CD4-positive, alpha-beta T cell treated with Interleukin-4 for 4 hours (primary cell): ENCODE measurements around the gene GJA10.
"Not testable (repeated sequence)": the region's sequence is repeated elsewhere in the genome, so short reads cannot be mapped to it uniquely, and the experiment has no call there.

Experiments used
- DNase-seq: peaks from one replicate; pipeline ENCODE4 v3.0.0-alpha.2; 2020

GJA10 gene

DNA sequence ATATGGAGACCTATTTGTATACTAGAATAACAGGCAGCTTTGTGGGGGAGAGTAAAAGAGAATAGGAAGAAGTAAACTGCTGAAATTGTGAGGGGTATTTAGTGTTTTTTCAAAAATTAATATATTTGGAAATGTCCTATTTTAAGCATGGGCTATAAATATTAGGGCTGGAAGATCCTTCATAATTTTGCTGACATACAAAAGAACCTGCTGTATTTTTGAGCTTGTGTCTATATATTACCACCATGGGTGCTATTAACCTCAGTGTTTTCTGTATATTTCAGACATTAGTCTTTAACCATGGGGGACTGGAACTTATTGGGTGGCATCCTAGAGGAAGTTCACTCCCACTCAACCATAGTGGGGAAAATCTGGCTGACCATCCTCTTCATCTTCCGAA, at the start of gene GJA10:
GJA10 (plus strand) TSS at position 301 of the 400 bp plus-strand sequence; CDS start at position 301, 0 bp downstream.
- no peak for DNase-seq

GRCh38 chr6:89847513-89847912, 46.8 kb upstream of the GJA10 start:
- DNase-seq = not testable (repeated sequence)

GRCh38 chr6:89853068-89853467, 41.2 kb upstream of the GJA10 start:
- DNase-seq = no peak

DNA sequence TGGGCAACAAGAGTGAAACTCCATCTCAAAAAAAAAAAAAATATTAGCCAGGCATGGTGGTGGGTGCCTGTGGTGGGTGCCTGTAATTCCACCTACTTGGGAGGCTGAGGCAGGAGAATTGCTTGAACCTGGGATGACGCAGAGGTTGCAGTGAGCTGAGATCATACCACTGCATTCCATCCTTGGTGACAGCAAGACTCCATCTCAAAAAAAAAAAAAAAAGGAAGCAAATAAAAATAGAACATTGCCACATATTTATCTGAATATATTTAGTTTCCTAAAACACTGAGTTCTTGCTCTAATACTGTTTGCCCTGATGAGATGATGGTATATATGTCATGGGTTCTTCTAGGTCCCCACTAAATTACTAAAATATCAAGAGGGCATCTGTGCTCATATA, 36.2 kb upstream of the GJA10 start:
- DNase-seq = no peak

GRCh38 chr6:89859744-89860143, 34.5 kb upstream of the GJA10 start:
- DNase-seq = no peak

GRCh38 chr6:89862273-89862672, 32.0 kb upstream of the GJA10 start:
- DNase-seq = no peak

DNA sequence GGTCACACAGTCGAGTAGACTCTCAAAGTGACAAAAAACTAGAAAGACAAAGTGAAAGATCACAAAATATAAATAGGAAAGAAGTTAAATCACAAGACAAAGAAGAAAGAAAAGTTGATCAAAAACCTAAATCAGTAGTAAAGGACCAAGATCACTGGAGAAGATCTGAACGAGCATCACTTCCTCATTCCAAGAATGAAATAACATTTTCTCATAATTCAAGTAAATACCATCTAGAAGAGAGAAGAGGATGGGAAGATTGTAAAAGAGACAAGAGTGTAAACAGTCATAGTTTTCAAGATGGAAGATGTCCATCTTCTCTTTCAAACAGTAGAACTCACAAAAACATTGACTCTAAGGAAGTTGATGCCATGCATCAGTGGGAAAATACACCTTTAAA, 31.6 kb upstream of the GJA10 start:
- no peak for DNase-seq

GRCh38 chr6:89866024-89866678, 28.1 kb upstream of the GJA10 start:
- no peak for DNase-seq

- DNase-seq = no peak
Observed at GRCh38 chr6:89873721-89874120, 20.5 kb upstream of the GJA10 start.

DNA sequence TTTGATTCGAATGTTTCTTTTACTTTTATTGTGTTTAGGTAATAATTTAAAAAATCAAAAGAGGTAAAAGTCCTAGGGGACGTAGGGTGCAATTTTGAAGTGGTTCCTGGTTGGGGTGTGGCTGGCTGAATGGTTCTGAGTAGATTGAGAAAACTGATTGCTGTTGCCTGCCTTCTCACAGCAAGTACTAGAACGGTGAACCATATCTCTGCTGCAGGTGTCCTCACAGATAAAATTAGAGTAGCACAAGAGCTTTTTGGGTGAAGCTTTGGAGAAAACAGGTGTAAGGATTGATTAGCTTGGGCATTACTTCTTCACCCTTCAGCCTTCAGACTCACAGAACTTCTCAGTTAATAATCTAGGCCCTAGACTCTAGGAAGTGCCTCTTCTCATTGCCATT, 19.8 kb upstream of the GJA10 start:
- DNase-seq = no peak

DNA sequence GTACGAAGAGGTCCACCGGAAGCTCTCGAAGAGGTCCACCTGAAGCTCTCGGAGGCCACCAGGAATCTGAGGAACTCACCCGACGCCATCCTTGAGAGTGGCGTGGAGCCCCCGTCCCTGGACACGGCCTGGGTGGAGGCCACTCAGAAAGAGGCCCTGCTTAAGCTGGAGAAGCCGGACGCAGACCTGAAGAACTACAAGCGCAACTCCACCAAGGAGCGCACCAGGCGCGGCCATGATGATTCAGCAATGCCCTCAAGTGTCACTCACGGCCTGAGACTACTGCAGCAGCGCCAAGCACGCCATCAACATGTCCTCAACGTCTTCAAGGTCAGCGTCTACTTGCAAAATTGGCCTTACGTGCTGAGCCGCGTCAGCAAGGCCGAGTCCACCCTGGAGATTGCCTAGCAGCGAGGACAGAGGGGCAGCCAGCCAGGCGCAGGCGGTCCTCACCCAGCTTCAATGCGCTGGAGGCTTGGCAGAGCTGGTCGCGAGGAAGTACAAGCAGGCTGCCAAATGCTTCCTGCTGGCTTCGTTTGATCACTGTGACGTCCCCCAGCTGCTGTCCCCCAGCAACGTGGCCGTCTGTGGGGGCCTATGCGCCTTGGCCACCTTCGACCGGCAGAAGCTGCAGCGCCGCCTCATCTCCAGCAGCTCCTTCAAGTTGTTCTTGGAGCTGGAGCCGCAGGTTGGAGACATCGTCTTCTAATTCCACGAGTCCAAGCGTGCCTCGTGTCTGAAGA, 7.7 kb upstream of the GJA10 start:
- no peak for DNase-seq

GRCh38 chr6:89887452-89888137, 6.7 kb upstream of the GJA10 start:
- no peak for DNase-seq

DNA sequence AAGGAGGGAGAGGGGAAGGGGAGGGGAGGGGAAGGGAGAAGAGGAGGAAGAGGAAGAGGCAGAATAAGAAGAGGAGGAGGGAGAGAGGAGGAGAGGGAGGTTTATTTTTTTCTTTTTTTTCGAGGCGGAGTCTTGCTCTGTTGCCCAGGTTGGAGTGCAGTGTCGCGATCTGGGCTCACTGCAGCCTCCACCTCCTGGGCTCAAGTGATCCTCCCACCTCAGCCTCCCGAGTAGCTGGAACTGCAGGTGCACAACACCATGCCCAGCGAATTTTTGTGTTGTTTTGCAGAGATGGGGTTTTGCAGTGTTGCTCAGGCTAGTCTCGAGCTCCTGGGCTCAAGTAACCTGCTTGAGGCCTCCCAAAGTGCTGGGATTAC, 6.1 kb upstream of the GJA10 start:
- DNase-seq = no peak

DNA sequence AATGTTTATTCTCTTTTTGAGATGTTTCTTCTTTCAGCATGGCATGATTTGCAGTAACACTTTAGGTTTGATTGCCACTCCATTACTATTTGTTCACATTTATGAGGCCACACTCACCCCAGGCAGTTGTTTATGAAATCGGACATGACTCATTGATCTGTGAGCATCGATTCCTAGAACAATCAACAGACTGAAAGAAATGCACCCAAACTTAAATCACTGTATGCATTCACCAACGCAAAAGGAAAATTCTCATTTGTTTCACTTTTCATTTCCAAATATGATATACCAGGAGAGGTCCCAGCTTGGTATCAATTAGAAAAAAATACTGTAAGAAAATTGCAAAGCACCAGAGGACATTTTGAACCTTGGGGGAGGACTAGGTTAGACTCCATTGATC, 5.4 kb upstream of the GJA10 start:
- no peak for DNase-seq

GRCh38 chr6:89890845-89891528, 3.3 kb upstream of the GJA10 start:
- not testable (repeated sequence) for DNase-seq

DNA sequence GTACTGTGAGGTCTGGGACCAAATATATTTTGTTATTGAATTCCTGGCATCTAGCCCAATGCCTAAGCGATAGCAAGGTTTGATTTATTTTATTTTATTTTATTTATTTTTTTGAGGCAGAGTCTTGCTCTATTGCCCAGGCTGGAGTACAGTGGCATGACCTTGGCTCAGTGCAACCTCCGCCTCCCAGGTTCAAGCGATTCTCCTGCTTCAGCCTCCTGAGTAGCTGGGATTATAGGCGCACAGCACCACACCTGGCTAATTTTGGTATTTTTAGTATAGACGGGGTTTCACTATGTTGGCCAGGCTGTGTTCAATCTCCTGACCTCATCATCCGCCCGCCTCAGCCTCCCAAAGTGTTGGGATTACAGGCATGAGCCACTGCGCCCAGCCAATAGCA, 1.7 kb upstream of the GJA10 start:
- not testable (repeated sequence) for DNase-seq

- no peak for DNase-seq
Observed at GRCh38 chr6:89895276-89895874, 1.1 kb downstream of the GJA10 start.

DNA sequence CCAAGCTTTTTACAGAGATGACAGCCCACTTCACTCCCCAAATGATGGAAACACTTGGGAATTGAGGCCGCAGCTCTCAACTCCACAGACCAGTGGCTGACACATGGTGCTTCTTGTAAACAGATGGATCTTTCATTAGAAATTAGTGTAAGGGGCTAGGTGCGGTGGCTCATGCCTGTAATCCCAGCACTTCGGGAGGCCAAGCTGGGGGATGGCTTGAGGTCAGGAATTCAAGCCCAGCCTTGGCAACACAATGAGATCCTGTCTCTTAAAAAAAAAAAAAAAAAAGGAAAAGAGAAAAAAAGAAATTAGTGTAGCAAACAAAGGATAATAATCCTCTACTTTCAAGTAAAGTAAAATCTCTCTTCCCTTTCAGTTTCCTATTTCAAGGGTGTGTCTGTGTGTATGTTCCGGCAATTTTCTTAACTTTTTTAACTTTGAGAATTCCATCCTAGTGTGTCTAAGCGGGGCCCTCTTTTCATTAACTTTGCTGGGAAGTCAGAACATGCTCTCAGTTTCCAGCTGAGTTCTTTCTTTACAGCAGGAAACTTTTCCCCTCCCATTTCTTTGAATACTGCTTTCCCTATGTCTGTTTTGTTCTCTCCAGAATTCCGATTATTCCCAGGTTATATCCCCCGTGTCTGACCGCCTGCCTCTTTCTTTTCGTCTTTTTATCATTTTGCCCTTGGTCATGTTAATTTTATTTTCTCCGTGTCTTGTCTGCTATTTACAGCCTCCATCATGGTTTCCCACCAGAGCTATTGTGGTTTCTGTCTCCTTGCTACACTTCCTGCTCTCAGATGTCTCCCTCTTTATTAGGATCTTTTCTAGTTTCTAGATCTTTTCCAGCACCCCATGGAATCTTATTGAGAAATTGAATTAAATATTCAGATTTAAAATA, 16.0 kb downstream of the GJA10 start:
- DNase-seq = not testable (repeated sequence)

DNA sequence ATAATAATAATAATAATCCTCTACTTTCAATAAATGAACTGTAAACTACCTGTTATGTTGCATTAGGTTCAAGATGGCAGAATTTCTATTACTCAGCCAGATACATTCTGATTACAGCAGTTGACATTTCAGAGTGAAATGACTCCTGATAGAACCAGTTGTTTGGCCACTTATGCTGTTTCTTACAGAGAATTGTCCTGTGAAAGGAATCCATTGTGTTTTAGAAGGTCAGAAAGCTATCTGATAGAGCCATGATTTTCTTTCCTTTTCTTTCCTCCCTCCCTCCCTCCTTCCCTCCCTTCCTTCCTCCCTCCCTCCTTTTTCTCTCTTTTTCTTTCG, 16.6 kb downstream of the GJA10 start:
- no peak for DNase-seq

- DNase-seq = no peak
Observed at GRCh38 chr6:89916136-89916920, 22.1 kb downstream of the GJA10 start.

DNA sequence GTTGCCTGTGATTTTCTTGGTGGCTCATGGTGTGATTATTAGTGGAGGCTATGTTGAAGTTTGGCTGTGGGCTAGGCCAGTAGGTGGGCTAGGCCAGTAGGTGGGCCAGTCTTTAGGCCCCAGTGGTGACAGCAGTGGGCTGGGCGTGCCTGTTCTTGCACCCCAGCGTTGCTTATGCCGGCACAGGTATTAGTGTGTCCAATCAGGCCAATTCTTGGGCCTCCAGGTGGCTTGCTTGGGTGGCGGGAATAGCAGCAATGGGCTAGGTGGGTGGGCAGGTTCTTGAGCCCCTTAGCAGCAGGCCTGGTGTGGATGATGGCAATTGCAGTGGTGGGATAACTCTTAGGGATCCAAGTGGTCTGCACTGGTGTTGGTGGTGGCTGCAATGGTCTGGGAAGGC, 22.9 kb downstream of the GJA10 start:
- DNase-seq = no peak
